ENCODE results near the gene VPS35L. TPM values are rescaled to one million over a fixed set of nuclear protein-coding genes. Genes with fewer than 3 reads are reported as not detected.

Gene VPS35L
- total RNA-seq, 1 donor from 2014 or later = 30.8 TPM

GRCh38 chr16:19595043-19595767, 39.7 kb downstream of the VPS35L start:
- DNase-seq (ENCODE audit: low read depth) = peak; percentile 24

DNA sequence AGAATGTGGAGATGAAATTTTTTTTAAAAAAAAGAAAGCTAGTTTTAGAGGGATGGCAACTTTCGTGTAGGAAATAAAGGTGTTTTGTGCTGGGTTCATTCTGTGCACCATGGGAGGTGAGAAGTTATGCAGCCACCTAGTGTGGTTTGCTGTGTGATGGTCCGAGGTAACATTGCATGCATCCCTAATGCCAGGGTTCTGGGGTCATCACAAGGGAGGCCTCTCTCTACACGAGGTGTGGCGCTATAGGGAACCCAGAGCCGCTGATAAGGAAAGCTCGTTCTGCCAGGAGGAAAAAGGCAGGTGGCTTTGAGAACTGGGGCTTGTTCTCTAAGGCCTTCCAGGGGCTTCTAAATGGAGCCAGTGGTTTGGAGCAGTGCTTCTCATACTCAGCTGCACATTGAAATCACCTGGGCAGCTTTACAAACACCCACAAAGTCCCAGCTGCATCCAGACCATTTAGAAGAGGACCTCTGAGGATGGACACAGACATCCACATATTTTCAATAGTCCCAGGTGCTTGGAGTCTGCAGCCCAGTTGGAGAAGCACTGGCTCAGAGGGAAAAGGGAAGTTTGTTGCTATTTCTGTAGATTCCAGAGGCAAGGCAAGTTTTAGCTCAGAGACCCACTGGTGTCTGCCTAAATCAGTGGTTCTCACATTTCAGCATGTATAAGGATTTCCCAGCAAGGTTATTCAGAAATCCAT, 43.5 kb downstream of the VPS35L start:
- DNase-seq (ENCODE audit: low read depth) = no peak

DNA sequence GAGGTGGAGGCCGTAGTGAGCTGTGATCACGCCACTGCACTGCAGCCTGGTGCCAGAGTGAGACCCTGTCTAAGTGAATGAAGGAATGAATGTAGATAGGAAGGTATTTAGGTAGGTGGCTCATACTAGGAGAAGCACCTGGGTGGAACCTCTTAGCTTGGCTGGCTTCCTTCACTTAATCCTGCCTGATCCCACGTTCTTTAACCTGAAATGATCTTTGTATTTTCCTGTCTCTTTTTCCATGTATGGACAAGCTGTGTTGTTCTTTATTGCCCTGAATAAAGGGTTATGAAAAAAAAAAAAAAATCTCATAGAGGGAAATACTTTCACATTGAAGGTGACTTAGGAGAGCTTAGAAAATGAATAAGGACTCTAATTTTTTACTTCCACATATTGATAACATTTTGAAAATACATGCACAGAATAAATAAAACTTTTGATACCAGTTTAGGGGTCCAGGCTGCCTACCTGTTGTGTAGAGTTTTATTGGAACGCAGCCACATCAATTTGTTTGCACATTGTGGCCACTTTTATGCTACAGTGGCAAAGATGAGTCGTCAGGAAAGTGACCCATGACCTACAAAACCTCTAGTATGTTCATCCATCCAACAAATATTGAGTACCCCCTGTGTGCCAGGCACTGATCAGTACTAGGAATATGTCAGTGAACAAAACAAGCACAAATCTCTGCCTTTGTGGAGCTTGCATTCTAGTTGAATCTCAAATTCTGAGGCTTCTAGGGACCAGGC, 44.6 kb downstream of the VPS35L start:
- DNase-seq (ENCODE audit: low read depth) = no peak

- DNase-seq (ENCODE audit: low read depth) = peak; percentile 31
Observed at GRCh38 chr16:19601083-19601976, 45.8 kb downstream of the VPS35L start.

DNA sequence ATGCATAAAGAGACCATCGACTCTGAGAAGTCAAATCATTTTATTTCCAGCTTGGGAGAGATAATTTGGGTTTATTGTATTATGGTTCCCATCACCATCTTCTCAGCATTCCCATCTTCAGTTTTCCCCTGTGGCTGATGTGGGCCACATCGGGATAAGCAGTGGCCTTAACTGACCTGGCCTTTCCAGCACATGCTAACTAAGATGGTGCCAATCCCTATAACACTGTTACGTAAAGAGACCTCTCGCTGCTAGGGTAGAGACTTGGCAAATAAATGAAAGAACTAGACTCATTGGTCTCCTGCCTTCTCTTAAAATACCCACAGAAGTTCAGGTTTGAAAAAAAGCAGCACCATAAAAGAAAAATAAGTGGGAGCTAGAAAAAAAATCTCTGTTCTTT, 49.4 kb downstream of the VPS35L start:
- no peak for DNase-seq (ENCODE audit: low read depth)

DNA sequence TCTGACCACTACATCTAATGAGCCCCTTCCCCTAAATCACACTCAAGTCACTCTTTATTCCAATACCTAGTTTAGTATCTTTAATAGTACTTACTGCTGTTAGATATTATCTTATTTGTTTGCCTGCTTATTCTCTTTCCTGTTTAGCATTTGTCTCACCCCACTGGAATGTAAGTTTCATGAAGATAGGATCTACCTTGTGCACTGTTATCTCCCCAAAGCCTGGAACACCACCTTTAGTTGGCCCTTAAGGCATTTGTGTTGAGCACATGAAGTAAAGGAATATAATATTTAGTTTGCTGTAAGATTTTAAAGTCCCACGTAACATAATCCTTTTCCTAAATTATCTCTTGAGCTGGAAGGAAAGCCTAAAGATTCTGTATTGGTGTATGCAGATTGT, 50.2 kb downstream of the VPS35L start:
- no peak for DNase-seq (ENCODE audit: low read depth)

- no peak for DNase-seq (ENCODE audit: low read depth)
Observed at GRCh38 chr16:19607616-19608280, 52.2 kb downstream of the VPS35L start.

DNA sequence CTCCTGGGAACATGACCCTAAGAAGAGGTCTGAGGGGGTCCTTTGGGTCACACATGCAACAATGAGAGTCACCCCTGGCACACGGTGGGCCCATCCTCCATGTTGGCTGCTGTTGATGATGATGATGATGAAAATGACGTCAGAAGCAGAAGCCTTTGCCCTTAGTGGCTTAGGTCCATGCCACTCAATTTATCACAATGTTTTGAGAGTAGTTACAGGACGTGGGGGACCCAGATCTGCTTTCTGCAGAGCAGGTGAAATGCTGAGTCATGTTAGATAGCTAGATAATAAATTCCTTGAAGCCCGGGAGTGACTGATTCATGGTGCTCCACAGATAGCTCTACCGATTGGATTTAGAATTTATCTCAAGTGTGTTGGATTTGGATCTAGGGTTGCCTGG, 53.9 kb downstream of the VPS35L start:
- no peak for DNase-seq (ENCODE audit: low read depth)

- DNase-seq (ENCODE audit: low read depth) = no peak
Observed at GRCh38 chr16:19610200-19610599, 54.7 kb downstream of the VPS35L start.

- no peak for DNase-seq (ENCODE audit: low read depth)
Observed at GRCh38 chr16:19613834-19614233, 58.3 kb downstream of the VPS35L start.

GRCh38 chr16:19616241-19616640, 60.7 kb downstream of the VPS35L start:
- no peak for DNase-seq (ENCODE audit: low read depth)

GRCh38 chr16:19618876-19619275, 63.4 kb downstream of the VPS35L start:
- DNase-seq (ENCODE audit: low read depth) = no peak

DNA sequence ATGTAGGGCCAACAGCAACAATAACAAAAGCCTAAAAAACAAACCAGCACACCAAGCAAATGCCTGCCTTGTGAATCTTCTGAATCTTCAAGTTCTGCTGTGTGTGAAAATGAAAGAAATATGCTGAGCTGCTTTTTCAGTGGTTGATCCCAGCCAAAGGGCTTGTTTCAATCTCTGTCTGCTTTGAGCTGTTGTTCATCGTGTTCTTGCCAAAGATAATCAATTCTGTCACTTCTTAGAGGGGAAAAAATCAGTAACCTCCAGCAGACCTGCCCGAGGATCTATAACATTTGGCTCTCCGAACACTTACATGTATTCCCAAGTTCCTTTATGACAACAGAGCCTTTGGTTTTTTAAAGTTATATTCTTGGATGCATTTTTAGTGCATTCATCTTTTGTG, 65.9 kb downstream of the VPS35L start:
- no peak for DNase-seq (ENCODE audit: low read depth)

- DNase-seq (ENCODE audit: low read depth) = no peak
Observed at GRCh38 chr16:19625039-19625438, 69.5 kb downstream of the VPS35L start.

GRCh38 chr16:19636436-19637267, 81.1 kb downstream of the VPS35L start:
- no peak for DNase-seq (ENCODE audit: low read depth)

GRCh38 chr16:19639986-19640421, 84.5 kb downstream of the VPS35L start:
- DNase-seq (ENCODE audit: low read depth) = no peak

DNA sequence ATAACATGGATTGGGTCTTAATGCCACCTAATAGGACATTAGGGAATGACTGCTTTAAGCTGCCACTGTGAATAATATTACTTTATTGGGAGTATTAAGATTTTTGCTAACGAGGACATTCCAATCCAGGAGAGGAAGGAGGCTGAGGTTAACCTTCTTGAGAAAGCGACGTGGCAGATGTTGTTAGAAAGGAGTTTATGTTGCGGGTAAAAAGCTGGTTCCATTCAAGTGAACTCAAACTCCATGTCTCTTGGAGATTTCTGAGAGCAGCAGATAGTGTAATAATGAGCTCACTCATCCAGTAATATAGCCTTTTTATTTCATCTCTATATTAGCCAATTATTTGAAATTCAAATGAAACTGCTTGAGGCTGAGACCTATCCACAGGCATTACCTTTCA, 87.0 kb downstream of the VPS35L start:
- no peak for DNase-seq (ENCODE audit: low read depth)

GRCh38 chr16:19644877-19645276, 89.4 kb downstream of the VPS35L start:
- no peak for DNase-seq (ENCODE audit: low read depth)

DNA sequence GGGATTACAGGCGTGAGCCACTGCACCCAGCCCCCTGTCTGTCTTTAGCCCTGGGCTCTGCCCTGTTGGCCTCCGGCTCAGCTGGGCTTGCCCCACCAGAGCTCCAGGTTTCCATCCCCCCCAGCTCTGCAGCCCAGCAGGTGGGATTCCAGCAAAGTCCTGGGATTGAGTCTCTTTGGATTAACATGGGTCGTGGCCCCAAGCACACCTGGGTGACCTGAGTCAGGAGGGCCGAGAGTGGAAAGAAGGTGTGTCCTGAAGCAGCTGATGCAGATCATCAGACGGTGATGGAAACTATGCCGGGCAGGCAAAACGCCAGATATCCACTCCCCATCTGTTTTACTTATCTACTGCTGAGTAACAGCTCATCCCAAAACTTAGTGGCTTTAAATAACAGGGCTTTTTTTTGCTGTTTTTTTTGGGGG, 90.1 kb downstream of the VPS35L start:
- peak; percentile 45 for DNase-seq (ENCODE audit: low read depth)

DNA sequence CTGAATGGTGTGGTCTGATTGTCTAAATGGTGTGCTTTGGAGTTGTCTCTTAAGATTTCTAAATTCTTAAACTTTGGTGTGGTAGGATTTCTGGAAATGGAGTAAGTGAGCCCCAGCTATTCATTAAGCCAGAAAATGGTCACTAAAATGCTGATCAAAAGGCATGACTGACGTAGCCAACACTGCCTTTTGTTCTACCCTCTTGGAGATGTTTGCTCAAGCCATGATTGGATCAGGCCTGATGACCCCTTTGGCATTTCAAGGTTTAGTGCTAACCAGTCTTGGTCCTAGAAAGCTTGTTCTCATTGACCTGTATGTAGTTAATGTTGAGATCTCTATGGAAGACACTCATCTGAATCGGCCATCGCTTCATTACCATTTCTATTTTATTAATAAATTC, 94.5 kb downstream of the VPS35L start:
- no peak for DNase-seq (ENCODE audit: low read depth)

All from myocyte (in vitro differentiated cells).